BLaER1 (cell line): ENCODE results near the gene LCLAT1.

Source experiments
- H3K27ac ChIP-seq: shearing (Covaris generic); formaldehyde crosslinking; 2 replicates; pipeline ENCODE4 v1.8.1; 2022
- H3K27me3 ChIP-seq: shearing (Covaris generic); formaldehyde crosslinking; 2 replicates; pipeline ENCODE4 v1.8.1; 2022
- H3K36me3 ChIP-seq: shearing (Covaris generic); formaldehyde crosslinking; 2 replicates; pipeline ENCODE4 v1.8.1; 2022
- H3K4me1 ChIP-seq: shearing (Covaris generic); formaldehyde crosslinking; 2 replicates; pipeline ENCODE4 v1.8.1; 2022
- H3K4me2 ChIP-seq: shearing (Covaris generic); formaldehyde crosslinking; 2 replicates; pipeline ENCODE4 v1.8.1; 2022
- H3K4me3 ChIP-seq: shearing (Covaris generic); formaldehyde crosslinking; 2 replicates; pipeline ENCODE4 v1.8.1; 2022
- H3K9ac ChIP-seq: shearing (Covaris generic); formaldehyde crosslinking; 2 replicates; pipeline ENCODE4 v1.8.1; 2022
- H3K9me3 ChIP-seq: shearing (Covaris generic); formaldehyde crosslinking; 2 replicates; pipeline ENCODE4 v1.8.1; 2022
- H4K20me1 ChIP-seq: shearing (Covaris generic); formaldehyde crosslinking; 2 replicates; pipeline ENCODE4 v1.8.1; 2022
- Cebpa-rat ChIP-seq: shearing (Covaris generic); IDR thresholded peaks from 2 replicates; pipeline ENCODE4 v1.8.1; 2022

The LCLAT1 gene

GRCh38 chr2:30679426-30680088 is 232.5 kb downstream of the LCLAT1 start:
- Histone ChIP-seq H3K27me3 (no peaks in the 10 kb centered on the region), H3K36me3 (no peaks in the 10 kb centered on the region), H3K4me1 (no peaks in the 10 kb centered on the region), H3K4me3 (no peak overlapping the region), H3K4me2 (no peak overlapping the region), H4K20me1 (no peaks in the 10 kb centered on the region), H3K27ac (no peak overlapping the region), H3K9ac (no peak overlapping the region), H3K9me3 (no peaks in the 10 kb centered on the region)
- TF ChIP-seq Cebpa-rat = no peak

DNA sequence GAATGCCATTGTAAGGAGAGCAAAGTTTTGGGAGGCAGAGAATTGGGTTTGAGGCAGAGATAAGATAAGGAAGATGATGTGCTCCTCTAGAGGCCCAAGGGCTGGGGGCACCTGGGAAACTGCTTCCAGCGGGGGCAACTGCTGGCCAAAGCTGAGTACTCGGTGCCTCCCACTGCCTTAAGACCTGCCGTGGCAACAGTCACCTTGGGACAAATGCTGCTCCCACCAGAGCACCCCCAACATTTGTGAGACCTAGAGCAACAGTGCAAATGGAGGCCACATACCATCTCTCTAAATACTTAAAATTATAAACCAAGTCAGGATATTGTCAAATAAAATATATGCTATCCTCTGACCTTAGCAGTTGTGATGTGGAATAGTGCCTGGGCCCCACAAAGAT is 233.1 kb downstream of the LCLAT1 start:
- no peak overlapping the region for H3K4me2 ChIP-seq
- no peak overlapping the region for H3K9ac ChIP-seq
- no peaks in the 10 kb centered on the region for H3K27me3 ChIP-seq
- H3K9me3 ChIP-seq = no peaks in the 10 kb centered on the region
- no peak for TF ChIP-seq Cebpa-rat
- H4K20me1 ChIP-seq = no peaks in the 10 kb centered on the region
- H3K4me1 ChIP-seq = no peaks in the 10 kb centered on the region
- H3K27ac ChIP-seq = no peak overlapping the region
- no peaks in the 10 kb centered on the region for H3K36me3 ChIP-seq
- H3K4me3 ChIP-seq = no peak overlapping the region

DNA sequence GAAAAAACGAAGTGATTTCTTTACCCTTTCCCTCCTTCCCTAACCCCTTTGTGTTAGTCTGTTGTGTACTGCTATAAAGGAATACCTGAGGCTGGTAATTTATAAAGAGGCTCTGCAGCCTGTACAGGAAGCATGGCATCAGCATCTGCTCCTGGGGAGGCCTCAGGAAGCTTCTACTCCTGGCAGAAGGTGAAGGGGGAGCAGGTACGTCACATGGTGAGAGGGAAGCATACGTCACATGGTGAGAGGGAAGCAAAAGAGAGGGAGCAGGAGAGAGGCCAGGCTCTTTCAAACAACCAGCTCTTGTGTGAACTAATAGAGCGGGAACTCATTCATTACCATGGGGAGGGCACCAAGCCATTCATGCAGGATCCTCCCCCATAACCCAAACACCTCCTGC is 234.0 kb downstream of the LCLAT1 start:
- Histone ChIP-seq H3K9ac (no peak overlapping the region), H3K27ac (no peak overlapping the region), H3K4me3 (no peak overlapping the region), H3K27me3 (no peaks in the 10 kb centered on the region), H3K4me2 (no peak overlapping the region), H3K9me3 (no peaks in the 10 kb centered on the region), H3K4me1 (no peaks in the 10 kb centered on the region), H3K36me3 (no peaks in the 10 kb centered on the region), H4K20me1 (no peaks in the 10 kb centered on the region)
- no peak for TF ChIP-seq Cebpa-rat

GRCh38 chr2:30683236-30683956 is 236.3 kb downstream of the LCLAT1 start:
- Histone ChIP-seq H3K27ac (no peak overlapping the region), H3K4me3 (no peak overlapping the region), H3K9ac (no peak overlapping the region), H3K36me3 (no peaks in the 10 kb centered on the region), H3K4me1 (no peaks in the 10 kb centered on the region), H3K9me3 (no peaks in the 10 kb centered on the region), H3K27me3 (no peaks in the 10 kb centered on the region), H4K20me1 (no peaks in the 10 kb centered on the region), H3K4me2 (no peak overlapping the region)
- TF ChIP-seq Cebpa-rat = no peak

- H3K4me3 ChIP-seq = no peak overlapping the region
- H3K4me1 ChIP-seq = no peaks in the 10 kb centered on the region
- no peak overlapping the region for H3K4me2 ChIP-seq
- no peaks in the 10 kb centered on the region for H4K20me1 ChIP-seq
- H3K27ac ChIP-seq = no peak overlapping the region
- H3K36me3 ChIP-seq = no peaks in the 10 kb centered on the region
- H3K9ac ChIP-seq = no peak overlapping the region
- no peaks in the 10 kb centered on the region for H3K27me3 ChIP-seq
- no peaks in the 10 kb centered on the region for H3K9me3 ChIP-seq
- TF ChIP-seq Cebpa-rat = no peak
Measured at GRCh38 chr2:30684026-30684425, 237.0 kb downstream of the LCLAT1 start.

GRCh38 chr2:30684516-30684915 is 237.5 kb downstream of the LCLAT1 start:
- H3K36me3 ChIP-seq = no peaks in the 10 kb centered on the region
- H3K9ac ChIP-seq = no peak overlapping the region
- no peaks in the 10 kb centered on the region for H4K20me1 ChIP-seq
- no peaks in the 10 kb centered on the region for H3K9me3 ChIP-seq
- TF ChIP-seq Cebpa-rat = no peak
- H3K27ac ChIP-seq = no peak overlapping the region
- no peak overlapping the region for H3K4me2 ChIP-seq
- no peaks in the 10 kb centered on the region for H3K4me1 ChIP-seq
- no peak overlapping the region for H3K4me3 ChIP-seq
- no peaks in the 10 kb centered on the region for H3K27me3 ChIP-seq

- no peaks in the 10 kb centered on the region for H3K27me3 ChIP-seq
- H3K9ac ChIP-seq = no peak overlapping the region
- H3K36me3 ChIP-seq = no peaks in the 10 kb centered on the region
- no peak overlapping the region for H3K4me3 ChIP-seq
- no peaks in the 10 kb centered on the region for H3K4me1 ChIP-seq
- no peak for TF ChIP-seq Cebpa-rat
- no peaks in the 10 kb centered on the region for H4K20me1 ChIP-seq
- H3K27ac ChIP-seq = no peak overlapping the region
- no peak overlapping the region for H3K4me2 ChIP-seq
- no peaks in the 10 kb centered on the region for H3K9me3 ChIP-seq
Measured at GRCh38 chr2:30684996-30685395, 237.9 kb downstream of the LCLAT1 start.

DNA sequence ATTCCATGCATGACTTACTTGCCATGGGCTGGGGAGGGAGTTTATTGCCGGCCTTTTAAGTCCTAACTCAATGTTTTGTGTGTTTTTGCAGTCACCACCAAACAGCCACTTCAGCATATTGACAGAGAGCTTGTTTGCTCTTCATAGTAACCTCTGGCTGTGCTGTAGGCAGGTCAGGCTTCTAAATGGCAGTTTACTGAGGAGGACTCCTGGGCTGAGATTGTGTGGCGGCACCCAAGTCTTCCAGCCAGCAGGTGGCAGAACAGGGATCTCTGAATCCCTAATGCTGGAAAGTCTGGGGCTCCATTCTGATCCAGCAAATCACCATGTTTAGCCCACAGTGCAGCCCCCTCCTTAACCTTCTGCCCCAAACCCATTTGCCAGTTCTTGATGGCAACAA is 239.0 kb downstream of the LCLAT1 start:
- H3K9ac ChIP-seq = no peak overlapping the region
- no peaks in the 10 kb centered on the region for H3K27me3 ChIP-seq
- H4K20me1 ChIP-seq = no peaks in the 10 kb centered on the region
- H3K4me2 ChIP-seq = no peak overlapping the region
- no peak for TF ChIP-seq Cebpa-rat
- no peak overlapping the region for H3K4me3 ChIP-seq
- H3K36me3 ChIP-seq = no peaks in the 10 kb centered on the region
- H3K9me3 ChIP-seq = no peaks in the 10 kb centered on the region
- no peak overlapping the region for H3K27ac ChIP-seq
- no peaks in the 10 kb centered on the region for H3K4me1 ChIP-seq

GRCh38 chr2:30686669-30687068 is 239.6 kb downstream of the LCLAT1 start:
- no peaks in the 10 kb centered on the region for H3K27me3 ChIP-seq

DNA sequence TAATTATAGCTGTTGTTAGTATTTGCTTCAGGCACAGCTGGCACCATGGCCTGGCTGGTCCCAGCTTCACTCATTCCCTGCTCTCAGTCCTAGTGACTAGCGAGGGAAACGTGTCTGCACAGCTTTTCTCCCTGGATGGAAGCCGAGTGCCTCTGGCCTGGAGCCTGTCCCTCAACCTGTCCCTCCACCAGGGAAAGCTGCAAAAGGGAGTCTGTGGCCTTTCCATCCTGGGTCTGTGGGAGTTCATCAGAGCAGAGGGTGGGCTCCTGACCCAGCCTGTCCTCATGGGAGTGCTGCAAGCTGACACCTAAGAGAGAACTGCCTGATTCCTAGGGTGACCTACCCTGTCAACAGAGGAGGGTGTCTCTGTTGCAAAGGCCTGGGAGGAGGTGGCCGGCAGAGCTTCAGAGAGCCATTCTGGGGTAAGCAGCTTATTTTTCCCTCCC is 241.9 kb downstream of the LCLAT1 start:
- no peak for TF ChIP-seq Cebpa-rat
- Histone ChIP-seq H3K9ac (no peak overlapping the region), H3K27ac (no peak overlapping the region), H3K9me3 (no peaks in the 10 kb centered on the region), H3K4me3 (no peak overlapping the region), H3K4me2 (no peak overlapping the region), H3K36me3 (no peaks in the 10 kb centered on the region), H3K27me3 (no peaks in the 10 kb centered on the region), H4K20me1 (no peaks in the 10 kb centered on the region), H3K4me1 (no peaks in the 10 kb centered on the region)

More at GRCh38 chr2:30686669-30687068, 239.6 kb downstream of the LCLAT1 start:
- H3K9me3 ChIP-seq = no peaks in the 10 kb centered on the region
- H4K20me1 ChIP-seq = no peaks in the 10 kb centered on the region
- no peaks in the 10 kb centered on the region for H3K36me3 ChIP-seq
- H3K9ac ChIP-seq = no peak overlapping the region
- H3K4me2 ChIP-seq = no peak overlapping the region
- H3K27ac ChIP-seq = no peak overlapping the region
- H3K4me3 ChIP-seq = no peak overlapping the region
- TF ChIP-seq Cebpa-rat = no peak
- no peaks in the 10 kb centered on the region for H3K4me1 ChIP-seq
